Stimulated activated CD8-positive, alpha-beta memory T cell treated with anti-CD3 and anti-CD28 coated beads, Interleukin-12 subunit alpha, Interleukin-12 subunit beta, amount 100 ng/mL, for 24 hours (primary cell): ENCODE measurements around the gene PLEKHG5.
"Not testable (repeated sequence)": the region's sequence is repeated elsewhere in the genome, so short reads cannot be mapped to it uniquely, and the experiment has no call there.

Experiments used
- DNase-seq: peaks from one replicate; pipeline ENCODE4 v3.0.0-alpha.2; 2020; ENCODE audit errors: extremely low read depth

Gene PLEKHG5

GRCh38 chr1:6445062-6445763 is 46.3 kb downstream of the PLEKHG5 start:
- no peak for DNase-seq

GRCh38 chr1:6444377-6444776 is 47.1 kb downstream of the PLEKHG5 start:
- no peak for DNase-seq

- DNase-seq = no peak
Observed at GRCh38 chr1:6443339-6444115, 47.9 kb downstream of the PLEKHG5 start.

DNA sequence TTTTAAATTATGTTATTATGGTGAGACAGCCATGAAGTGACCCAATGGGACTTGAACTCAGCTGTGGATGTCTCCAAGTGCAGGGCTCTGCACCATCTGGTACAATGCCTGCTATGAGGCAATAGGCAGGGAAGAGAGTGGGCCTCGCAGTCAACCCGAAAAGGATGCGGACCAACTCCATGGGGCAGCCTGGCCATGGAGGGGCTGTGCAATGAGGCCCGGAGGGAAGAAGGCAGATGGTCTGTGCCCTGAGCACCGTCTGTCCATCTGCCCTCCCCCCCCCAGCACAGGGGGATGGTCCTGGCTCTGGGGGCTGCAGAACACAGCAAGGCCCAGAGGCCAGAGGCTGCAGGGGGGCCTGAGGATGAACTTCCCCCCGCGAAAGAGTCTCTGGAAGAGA is 49.9 kb downstream of the PLEKHG5 start:
- no peak for DNase-seq

GRCh38 chr1:6440198-6441126 is 51.0 kb downstream of the PLEKHG5 start:
- DNase-seq = no peak

GRCh38 chr1:6438047-6438525 is 53.4 kb downstream of the PLEKHG5 start:
- no peak for DNase-seq

- DNase-seq = not testable (repeated sequence)
Observed at GRCh38 chr1:6437012-6437700, 54.3 kb downstream of the PLEKHG5 start.

- not testable (repeated sequence) for DNase-seq
Observed at GRCh38 chr1:6436277-6436676, 55.2 kb downstream of the PLEKHG5 start.

DNA sequence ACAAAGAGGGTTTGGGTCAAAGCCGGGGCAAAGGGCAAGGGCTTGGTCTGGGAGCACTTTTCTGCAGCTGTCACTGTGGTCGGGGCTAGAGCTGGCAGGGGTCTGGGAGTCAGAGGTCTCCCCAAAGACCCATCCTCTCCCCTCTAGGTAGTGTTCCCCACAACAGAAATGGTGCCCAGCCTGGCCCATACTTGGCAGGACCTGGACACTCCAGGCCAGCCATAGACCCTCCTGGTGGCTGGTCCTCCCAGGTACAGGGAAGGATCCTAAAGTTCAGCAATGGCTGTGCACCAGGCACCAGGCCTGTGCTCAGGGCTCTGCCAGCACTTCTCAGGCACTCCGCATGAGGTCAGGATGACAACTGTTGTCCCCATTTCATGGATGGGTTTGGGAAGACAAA is 55.9 kb downstream of the PLEKHG5 start:
- no peak for DNase-seq

GRCh38 chr1:6435129-6435528 is 56.3 kb downstream of the PLEKHG5 start:
- DNase-seq = no peak

GRCh38 chr1:6434186-6434585 is 57.3 kb downstream of the PLEKHG5 start:
- no peak for DNase-seq

DNA sequence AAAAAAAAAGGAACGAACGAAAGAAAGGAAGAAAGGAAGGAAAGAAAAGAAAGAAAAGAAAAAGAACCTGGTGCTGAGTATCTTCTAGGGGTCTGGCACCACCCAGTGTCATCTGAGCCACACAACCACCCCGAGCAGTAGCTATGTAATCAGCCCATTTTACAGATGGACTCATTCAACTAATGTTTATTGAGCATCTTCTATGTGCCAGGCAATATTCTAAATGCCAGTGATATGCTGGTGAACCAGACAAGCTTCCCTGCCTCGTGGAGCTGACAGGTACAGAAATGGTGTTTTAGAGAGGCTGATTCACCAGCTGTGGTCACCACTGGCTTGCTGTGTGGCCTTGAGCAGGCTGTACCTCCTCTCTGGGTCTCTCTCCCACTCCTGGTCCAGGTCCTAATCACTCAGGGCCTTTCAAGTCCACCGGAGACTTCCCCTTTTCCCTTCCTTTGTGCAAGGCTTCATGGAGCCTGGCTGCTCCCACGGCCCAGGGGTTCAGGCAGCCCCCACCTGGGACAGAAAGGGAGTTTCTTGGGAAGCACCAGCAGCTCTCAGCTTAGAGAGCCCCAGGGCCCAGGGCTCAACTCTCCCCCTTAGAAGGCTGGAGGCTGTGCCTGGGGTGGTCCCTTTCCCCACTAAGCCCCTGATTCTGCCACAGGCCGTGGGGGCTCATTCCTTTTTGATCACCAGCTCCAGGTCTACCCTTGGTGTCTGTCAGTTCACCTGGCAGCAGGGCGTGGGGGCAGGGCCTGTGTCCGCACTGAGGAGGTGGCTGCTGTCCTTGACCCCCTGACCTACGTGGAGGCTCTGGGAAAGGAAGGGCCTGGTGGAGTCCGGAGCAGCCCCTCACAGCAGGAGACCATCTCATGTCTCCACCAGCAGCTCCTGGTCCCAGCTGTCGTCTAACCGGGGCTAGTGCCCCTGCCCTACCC is 59.6 kb downstream of the PLEKHG5 start:
- not testable (repeated sequence) for DNase-seq

GRCh38 chr1:6429660-6430411 is 61.6 kb downstream of the PLEKHG5 start:
- DNase-seq = not testable (repeated sequence)

DNA sequence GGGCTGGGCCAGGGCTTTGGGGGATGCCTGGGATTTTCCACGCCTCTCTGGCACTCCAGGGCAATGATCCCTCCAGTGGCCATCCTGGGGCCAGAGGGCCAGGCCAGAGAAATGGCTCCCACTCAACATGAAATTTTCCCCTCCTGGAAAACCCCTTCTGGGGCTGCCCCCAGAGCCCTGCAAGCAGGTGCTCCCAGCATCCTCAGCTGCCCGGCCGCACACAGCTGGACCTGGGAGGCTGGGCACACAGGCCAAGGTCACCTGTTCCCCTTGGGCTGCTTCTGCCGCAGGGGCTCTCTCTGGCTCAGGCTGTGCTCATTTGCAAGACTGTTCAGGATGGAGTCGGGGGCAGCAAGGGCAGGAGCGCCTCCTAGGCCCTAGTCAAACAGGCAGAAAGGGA is 63.0 kb downstream of the PLEKHG5 start:
- not testable (repeated sequence) for DNase-seq

DNA sequence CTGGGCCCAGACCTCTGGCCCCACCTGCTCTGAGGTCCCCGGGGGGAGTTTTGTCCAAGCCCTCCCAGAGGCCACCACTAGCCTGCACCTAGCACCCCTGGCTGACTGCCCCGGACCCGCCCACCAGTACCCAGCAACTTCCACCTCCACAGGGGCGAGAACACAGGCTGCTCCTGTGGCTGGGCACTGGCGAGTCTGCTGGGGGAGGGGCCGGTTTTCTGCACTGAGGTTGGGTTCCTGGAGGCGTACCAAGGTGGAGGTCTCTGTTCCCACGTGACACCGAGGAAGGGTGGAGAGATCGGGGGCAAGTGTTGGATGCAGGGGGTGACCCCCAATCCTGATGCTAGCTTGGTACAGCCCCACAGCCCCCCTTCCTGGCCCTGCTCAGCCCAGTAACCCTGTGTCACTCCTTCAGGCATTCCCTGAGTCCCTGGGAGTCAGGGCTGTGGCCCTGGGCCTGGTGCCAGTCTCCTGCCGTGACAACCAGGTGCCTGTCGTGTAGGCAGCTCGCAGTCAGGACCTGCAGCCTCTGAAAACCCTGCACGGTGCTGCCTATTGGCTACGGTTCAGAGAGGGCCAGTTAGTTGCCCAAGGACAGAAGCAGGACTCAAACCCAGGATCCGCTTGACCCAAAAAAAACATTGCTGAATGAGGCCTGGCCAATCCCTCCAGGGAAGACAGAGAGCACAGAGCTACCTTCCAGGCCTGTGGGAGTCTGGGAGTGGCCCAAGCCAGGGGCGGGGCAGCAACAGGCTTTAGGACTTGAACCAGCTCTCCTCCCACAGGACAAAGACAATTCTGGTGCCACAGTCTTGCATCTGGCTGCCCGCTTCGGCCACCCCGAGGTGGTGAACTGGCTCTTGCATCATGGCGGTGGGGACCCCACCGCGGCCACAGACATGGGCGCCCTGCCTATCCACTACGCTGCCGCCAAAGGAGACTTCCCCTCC is 63.8 kb downstream of the PLEKHG5 start:
- DNase-seq = no peak

- no peak for DNase-seq
Observed at GRCh38 chr1:6426972-6427350, 64.5 kb downstream of the PLEKHG5 start.

GRCh38 chr1:6426277-6426971 is 65.0 kb downstream of the PLEKHG5 start:
- no peak for DNase-seq

DNA sequence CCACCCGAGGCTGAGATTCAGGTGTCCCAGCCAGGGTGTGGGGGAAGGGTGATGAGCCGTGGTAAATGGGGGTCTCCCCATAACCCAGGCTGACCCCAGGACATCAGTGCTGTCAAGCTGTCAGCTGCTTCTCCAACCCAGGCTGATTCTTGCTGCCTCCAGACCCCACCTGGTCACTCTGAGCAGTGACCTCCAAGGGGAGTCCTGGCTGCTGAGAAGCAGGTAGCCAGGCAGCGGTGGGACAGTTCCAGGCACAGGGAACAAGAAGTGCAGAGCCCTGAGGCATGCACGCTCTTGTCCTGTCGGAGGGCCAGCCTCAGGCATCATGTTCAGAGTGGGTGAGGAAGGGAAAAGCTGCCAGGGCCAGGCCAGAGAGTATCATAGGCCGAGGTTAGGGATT is 65.8 kb downstream of the PLEKHG5 start:
- no peak for DNase-seq
